Measurements from ENCODE around the gene TMEM39A. TPM values are rescaled to one million over a fixed set of nuclear protein-coding genes. Genes with fewer than 3 reads are reported as not detected.

The TMEM39A gene
- total RNA-seq, 1 donor from 2014 or later: 13.1 TPM

DNA sequence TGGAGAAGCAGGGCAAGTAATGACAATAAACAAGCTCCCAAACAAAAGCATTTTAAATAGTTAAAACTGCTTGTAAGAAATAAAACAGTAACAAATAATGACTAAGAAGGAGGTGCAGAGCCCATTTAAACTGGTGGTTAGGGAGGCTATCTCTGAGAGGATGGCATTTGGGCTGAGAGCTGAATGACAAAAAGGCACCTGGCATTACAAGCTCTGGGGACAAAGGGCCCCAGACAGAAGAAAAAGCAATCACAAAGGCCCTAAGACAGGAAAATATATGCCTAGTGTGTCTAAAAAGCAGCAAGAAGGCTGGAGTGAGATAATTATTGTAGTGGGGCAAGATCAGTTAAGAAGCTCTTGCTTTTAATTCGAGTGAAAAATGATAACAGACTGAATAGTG, 9.6 kb downstream of the TMEM39A start:
- no peak for ATAC-seq

DNA sequence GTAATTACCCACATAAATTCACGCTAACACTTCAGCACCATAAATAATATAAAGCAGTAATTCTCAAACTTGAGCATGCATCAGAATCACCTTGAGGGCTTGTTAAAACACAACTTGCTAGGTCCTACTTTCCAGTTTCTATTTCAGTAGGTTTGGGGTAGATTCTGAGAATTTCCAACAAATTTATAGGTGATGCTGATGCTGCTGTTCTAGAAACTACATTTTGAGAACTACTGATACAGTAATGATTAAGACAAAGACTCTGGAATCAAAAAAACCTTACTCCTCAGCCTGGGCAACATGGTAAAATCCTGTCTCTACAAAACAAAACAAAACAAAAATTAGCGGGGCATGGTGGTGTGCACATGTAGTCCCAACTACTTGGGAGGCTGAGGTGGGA, 18.8 kb downstream of the TMEM39A start:
- ATAC-seq: no peak

DNA sequence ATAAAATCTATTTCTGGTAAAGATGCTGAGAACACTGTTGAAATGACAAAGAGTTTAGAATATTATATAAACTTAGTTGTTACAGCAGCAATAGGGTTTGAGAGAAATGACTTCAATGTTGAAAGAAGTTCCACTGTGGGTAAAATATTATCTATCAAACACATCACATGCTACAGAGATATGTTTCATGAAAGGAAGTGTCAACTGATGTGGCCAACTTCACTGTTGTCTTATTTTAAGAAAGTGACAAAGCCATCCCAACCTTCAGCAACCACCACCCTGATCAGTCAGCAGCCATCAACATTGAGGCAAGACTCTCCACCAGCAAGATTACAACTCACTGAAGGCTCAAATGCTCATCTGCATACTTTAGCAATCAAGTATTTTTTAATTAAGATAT, 20.2 kb downstream of the TMEM39A start:
- no peak for ATAC-seq

DNA sequence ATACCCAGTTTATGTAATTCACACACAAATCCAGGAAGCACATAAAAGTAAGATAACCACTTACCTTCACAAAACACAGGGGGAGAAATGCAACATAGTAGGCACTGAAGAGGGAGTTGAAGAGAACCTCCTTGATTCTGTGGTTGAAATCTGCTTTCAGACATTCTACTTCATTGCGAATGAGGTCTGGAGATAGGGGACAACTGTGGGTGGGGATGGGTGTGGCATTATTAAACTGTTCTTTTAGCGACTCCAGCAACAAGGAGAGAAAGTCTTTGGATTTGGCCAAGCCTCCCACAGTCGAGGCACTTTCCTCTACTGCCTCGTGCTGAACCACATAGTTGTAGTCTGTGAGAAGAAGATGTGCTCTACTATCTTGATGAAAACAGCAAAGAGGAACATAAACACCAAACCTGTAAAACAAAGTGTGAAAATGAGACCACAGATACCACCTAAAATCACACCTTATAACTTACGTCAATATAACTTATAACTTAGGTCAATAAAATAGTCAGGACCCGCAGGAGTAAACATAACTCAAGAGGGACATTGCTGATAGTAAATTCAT, 25.6 kb downstream of the TMEM39A start:
- ATAC-seq: no peak

DNA sequence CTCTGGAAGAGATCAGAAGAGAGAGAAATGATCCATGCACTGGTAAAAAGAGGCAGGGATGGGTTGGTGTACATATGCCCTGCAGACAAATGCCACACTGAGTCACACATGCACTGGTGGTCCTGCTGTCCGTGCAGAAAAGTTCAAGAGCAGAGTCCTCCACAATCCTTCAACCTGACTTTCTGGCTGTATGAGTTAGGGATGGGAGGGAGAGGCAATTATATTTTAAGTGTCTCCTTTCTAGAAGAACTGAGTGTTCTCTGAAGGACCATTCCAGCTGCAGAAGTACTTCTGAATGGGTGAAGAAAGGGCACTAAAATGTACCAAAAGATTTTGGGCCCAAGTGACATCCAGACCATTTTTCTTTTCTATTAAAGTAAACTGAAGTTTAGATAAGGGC, 26.4 kb downstream of the TMEM39A start:
- ATAC-seq: no peak

DNA sequence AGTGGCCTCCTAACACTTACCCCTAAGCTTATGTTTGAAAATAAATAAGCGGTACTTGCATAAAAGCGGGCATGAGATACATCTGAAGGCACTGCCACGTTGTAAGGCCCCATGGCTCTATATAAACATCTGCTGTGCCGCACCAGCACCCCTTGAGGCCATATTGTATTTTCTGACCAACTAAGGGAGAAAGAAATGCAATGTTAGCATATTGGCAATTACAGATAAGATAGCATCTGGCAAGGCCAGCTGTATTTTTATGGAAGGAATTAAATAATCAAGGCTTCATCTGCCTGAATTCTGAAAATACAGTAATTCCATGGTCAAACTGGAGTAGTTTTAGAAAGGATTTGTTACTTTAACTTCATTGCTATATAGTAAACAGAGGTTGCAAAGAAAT, 28.7 kb downstream of the TMEM39A start:
- ATAC-seq: no peak

DNA sequence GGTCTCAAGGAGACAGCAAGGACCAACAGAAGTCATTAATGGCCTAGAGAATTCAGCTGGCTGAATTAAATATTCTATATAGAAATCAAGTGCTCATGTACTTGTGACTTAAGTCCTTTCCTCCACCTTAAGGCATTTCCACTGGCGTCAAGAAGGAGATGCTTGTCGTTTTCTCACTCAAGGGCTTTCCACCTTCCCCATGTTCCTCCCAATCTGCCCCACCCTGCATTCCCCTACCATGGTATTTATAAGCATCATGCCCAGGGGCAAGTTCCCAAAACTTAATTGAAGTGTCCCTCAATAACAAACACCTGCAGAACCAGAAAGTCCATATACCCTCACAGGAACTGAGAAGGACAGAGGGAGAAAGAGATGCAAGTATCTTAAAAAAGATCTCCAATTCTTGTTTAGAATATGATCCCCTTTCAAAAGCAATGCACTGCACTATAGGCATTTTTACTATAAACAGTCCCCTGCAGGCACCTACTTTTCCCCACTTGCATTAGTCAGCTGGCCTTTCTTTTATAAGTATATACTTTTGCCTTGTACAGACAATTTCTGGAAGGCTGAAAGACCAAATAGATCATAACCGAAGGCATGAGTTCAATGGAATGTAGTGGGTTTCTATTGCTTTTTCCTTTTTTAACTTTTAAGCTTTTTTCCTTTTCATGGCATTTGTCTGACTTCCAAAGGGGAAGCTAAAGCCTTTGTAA, 29.6 kb downstream of the TMEM39A start:
- ATAC-seq: no peak

DNA sequence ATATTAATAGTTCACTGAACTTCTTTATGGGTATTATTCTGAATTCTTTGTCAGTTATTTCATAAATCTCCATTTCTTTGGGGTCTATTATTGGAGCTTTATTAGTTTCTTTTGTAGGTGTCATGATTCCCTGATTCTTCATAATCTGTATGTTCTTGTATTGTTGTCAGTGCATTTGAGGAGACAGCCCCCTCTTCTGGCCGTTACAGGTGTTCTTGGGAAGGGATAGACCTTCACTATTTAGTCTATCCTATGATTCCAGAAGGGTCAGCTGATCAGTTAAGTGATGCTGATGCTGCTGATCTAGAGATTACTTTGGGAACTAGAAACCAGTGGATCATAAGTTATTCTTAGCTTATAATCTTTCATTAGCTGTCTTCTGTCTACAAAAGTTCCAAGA, 34.9 kb downstream of the TMEM39A start:
- no peak for ATAC-seq

DNA sequence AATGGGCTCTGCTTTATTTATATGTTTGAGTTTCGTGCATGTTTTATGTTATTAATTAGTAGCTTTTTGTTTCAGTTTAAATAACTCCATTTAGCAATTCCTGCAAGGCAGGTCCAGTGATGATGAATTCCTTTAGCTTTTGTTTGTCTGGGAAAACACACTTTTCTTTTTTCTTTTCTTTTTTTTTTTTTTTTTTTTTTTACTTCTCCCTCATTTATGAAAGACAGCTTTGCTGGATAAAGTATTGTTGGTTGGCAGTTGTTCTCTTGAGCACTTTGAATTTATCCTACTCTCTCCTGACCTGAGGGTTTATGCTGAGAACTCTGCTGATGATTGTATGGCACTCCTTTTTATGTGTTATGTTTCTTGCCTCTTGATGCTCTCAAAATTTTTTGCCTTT, 35.7 kb downstream of the TMEM39A start:
- no peak for ATAC-seq

DNA sequence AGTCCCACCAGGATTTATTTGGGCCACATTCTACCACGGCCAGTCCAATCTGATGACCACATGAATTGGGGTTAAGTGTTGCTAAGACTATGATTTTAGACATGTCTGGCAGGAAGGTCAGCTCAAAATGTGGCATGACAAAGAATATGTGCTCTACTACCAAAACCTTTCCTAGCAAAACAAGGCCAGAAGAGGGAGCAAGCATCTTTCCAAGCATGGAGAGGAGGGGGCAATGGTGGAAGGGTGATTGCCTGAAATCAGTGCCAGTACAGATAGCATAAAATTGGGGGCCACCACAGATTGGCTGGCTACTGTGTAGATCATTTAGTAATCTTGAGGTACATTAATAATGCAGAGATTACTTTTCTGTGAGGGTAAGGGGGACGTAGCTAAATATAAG, 43.2 kb downstream of the TMEM39A start:
- ATAC-seq: no peak

DNA sequence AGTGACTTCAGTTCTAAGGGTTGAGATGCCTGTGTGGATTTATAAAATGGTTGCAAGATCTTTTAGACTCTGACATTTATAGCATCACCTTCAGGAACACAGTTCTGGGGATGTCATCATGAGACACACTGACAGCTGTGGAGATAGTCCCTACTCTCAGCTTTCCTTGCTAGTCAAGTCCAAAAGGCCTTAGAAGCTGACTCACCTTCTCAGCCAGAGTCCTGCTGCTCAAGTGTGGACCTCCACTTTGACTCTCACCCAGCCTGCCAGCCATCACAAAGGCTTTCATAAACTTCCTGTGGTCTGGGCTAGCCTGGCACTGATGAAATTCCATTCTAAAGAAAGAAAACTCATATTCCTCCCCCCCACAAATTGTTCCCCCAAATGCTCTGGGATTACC, 44.8 kb downstream of the TMEM39A start:
- ATAC-seq: no peak

DNA sequence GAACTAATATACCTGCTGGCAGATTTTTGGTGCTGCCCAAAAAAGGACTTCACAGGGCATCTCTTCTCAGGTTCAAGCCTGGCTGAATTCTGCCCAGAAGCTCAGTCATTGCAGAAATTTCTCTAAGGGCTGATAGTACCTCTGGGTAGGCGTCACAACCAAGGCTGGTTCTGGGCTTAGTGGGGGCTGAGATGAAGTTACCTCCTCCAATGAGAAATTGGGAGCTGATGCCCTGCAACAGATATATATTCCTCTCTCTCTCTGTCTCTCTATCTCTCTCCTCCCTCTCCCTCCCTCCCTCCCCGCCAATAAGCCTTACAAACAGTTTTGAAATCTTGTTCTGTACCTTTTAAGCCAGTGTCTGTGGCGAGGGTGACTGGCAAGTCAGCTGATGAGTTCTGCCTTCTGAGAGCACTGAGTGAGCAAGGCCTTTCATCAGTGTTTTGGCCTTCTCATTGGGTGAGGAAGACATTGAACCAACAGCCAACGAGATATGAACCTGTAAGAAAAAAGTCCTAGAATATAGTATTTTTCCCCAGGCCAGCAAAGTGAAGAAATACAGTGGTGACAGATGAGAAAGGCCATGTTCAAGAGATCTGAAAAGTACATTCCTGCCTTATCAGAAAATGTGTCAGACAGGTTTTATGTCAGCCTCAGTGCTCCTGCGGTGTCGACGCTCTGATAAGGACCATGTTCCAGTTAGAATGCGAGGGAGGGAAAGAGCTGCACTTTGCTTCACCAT, 45.5 kb downstream of the TMEM39A start:
- no peak for ATAC-seq

DNA sequence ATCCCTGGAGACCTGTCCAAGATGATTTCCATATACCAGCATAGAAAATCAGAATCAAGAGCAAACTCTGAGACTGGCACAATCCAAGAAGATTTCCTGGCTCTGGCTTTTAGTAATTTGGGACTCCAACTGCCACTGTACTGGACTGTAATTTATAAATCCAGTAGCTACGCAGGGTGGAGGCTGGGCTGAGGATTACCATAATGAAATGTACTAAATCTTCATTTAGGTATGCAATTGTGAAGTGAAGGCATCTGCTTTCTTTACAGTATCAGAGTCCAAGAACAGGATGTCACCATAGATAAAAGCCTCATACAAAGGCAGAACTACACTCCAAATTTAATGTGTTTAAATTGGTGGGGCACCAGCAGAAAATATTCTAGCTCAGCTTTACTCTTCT, 46.5 kb downstream of the TMEM39A start:
- no peak for ATAC-seq

DNA sequence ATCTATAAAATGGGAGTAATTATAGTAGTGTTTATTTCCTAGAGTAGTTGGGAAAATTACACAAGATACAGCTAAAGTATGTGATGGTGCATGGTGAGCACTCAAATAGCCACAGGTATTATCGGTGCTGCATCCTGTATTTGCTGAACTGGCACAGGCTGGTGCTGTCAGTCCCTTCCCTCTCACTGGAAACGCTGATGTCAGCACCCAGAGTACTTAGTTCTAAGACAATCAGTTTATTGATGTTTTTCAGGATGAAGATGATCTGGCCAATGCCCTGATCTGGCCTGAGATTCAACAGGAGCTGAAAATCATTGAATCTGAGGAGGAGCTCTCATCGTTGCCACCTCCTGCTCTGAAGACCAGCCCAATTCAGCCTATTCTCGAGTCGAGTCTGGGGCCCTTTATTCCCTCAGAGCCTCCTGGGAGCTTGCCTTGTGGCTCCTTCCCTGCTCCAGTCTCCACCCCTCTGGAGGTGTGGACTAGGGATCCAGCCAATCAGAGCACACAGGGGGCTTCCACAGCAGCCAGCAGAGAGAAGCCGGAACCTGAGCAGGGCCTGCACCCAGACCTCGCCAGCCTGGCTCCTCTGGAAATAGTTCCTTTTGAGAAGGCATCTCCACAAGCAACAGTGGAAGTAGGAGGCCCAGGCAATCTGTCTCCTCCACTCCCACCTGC, 49.7 kb downstream of the TMEM39A start:
- ATAC-seq: no peak

DNA sequence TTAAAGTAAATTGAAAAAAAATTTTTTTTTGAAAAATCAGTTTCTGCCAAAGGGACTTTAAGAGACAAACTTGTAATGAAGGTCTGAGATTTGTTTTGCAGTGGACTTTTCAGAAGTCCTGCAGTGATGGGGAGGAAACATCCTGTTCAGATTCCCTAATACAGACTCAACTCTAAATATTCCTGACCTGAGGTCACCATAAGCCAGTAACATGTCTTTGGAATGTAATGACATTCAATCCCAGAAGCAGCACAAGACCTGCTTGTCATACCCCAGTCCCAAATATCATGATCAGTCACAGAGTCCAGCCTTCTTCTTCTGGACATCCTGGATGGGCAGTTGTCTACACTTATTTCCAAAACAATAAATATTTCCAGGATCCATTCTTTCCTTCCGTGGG, 53.6 kb downstream of the TMEM39A start:
- ATAC-seq: no peak

DNA sequence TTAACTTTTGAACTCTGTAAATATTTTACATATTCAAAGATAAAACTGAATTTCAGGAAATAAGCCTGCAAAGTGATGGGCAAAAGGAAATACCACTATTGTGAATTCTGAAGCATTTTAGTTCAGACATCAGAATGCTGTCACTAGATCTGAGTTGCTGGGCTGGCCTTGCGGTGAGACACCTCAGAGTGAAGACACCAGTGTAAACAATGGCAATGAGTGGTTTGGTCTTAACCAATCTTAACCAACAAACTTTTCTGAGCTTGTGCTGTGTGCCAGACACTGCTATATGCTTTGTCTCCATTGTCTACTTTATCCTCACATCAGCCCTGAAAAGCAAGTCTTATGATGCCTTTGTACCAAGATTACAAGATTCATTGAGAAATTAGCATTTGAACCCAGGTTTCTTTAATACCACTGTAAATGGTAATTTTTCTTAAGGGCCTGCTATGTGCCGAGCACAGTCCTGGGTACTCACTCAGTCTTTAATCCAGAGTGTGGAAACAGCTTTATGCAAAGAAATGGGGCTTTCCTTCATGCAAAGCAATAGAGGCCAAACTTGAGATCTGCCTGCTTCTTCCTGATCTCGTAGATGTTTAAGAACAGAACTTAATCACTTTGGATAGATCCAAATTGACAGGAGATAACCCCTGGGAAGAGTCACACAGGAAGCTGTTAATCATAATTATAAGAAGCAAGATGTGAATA, 55.0 kb downstream of the TMEM39A start:
- no peak for ATAC-seq

DNA sequence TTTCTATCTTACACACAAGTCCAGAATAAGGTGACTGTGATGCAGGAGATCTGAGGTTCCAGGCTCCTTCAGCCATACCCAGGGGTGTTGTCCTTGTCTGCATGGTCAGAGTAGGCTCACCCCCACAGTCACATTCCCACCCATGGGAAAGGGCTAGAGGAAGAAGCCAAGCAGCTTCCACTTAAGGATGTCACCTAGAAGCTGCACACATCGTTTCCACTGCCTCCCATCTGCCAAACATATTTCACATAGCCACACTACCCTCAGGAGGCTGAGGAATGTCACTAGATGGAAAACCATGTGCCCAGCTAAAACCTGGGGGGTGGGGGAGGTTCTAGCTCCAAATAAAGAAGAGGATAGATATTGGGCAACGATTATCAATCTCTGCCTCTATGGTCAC, 58.1 kb downstream of the TMEM39A start:
- ATAC-seq: no peak

DNA sequence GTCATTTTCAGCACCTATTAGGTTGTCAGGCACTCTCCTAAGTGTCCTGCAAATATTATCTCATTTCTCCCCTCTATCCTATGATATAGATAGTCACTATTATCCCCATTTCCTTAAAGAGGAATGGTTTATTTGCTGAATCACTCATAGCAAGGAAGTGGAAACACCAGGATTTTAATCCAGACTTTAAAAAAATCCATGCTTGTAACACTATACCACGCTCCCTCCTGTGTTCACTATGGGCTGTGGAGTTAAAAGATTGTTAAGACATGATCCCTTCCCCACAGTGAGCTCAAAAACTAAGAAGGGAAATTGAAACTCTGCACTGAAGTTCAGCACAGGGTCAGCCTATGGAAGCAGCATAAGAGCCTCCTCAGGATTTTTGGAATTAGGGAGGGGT, 60.2 kb downstream of the TMEM39A start:
- ATAC-seq: no peak

DNA sequence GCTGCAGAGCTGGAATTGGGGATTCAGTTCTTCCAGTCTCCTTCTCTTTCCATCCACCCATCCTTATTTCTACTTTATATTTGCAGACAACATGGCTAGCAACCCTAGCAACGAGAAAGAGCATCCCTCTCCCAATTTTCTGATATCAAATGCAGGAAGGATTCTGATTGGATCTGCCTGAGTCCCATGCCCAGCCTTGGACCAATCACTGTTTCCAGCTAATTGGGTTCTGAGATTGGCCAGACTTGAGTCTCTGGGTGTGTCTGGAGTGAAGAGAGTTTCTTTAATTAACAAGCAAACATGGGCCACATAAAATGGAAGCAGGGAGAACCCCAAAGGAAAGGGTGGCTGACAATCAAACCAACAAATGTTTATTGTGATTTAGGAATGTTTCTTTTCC, 60.6 kb downstream of the TMEM39A start:
- ATAC-seq: no peak

DNA sequence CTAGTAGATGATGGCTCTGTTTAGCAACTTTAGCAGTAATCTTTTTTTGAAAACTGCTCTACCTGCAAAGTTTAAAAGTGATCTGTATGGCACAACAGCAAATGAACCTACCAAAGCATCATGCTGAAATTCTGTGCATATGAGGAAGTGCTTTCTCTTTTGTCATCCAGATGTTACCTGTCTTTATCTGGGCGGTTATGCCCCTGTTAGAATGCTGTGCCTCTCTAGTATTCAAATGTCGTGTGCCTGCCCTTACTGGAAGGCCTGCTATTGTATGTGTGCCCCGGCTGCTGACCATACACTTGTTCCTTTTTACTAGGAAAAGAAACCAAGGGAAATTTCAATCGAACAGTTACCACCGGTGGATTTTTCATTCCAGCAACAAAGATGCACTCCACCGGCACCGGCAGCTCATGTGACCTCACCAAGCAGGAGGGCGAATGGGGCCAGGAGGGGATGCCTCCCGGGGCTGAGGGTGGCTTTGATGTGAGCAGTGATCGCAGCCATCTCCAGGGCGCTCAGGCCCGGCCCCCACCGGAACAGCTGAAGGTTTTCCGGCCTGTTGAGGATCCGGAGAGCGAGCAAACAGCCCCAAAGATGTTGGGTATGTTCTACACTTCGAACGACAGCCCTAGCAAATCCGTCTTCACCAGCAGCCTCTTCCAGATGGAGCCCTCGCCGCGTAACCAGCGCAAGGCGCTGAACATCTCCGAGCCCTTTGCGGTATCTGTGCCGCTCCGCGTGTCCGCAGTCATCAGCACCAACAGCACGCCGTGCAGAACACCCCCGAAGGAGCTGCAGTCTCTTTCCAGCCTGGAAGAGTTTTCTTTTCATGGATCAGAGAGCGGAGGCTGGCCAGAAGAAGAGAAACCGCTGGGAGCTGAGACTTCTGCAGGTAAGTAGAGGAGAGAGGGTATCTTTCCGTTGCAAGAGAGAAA, 61.6 kb downstream of the TMEM39A start:
- ATAC-seq: no peak

DNA sequence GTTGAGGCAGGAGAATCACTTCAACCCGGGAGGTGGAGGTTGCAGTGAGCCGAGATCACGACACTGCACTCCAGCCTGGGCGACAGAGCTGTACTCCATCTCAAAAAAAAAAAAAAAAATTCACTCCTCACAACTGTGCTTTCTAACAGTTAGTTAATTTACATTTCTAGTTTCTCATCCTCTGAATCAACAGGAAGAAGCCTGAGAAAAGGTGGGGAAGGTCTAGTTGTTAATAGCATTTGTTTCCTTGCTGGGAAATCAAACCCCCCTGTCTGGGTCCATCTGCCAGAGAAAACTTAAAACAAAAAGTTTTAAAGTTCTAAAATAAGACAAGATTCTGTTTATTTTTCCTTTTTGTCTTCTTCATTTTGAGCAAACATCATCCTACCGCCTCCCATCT, 62.3 kb downstream of the TMEM39A start:
- ATAC-seq: no peak

DNA sequence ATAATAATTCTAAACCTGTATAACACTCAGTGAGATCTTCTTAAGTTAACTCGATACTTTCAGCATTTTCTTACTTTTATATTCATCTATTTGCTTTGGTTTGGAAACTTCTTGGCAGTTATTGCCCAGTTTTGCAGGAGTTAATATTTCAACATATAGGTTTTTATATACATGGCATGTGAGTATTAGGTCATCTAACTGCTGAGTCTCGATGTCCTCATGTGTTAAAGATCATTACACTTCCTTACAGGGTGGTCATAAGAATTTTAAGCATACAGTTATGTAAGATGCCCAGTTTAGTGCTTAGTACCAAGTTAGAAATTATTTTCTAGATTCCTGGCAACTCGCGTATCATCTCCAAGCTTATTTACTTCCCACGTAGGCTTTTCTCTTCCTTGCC, 62.9 kb downstream of the TMEM39A start:
- no peak for ATAC-seq
